Muscle of leg (tissue), 11 donors: ENCODE measurements around the gene IMPA2. TPM values are rescaled to one million over a fixed set of nuclear protein-coding genes. Genes with fewer than 3 reads are reported as not detected.
A peak's percentile ranks its signal among the peaks of the same experiment; 100 is the strongest.

Source experiments
- DNase-seq: peaks from one replicate; pipeline ENCODE4 v3.0.0; 2013
- H3K27ac ChIP-seq: one replicate; pipeline ENCODE4 v1.5.1; 2013; ENCODE audit warnings: mild to moderate bottlenecking, low read length, control low read depth
- H3K27me3 ChIP-seq: one replicate; pipeline ENCODE4 v1.6.1; 2013; ENCODE audit warnings: low read length; ENCODE audit not compliant: control insufficient read depth, insufficient read depth
- H3K36me3 ChIP-seq: one replicate; pipeline ENCODE4 v1.6.1; 2013; ENCODE audit warnings: low read length; ENCODE audit not compliant: control insufficient read depth, insufficient read depth
- H3K4me1 ChIP-seq: one replicate; pipeline ENCODE4 v1.6.1; 2013; ENCODE audit warnings: low read length; ENCODE audit not compliant: control insufficient read depth, insufficient read depth
- H3K4me3 ChIP-seq: one replicate; pipeline ENCODE4 v1.5.1; 2013; ENCODE audit warnings: low read length, control low read depth
- H3K9me3 ChIP-seq: replicated peaks from 2 replicates; pipeline ENCODE4 v1.6.1; 2013; ENCODE audit warnings: low read depth, low read length; ENCODE audit not compliant: control insufficient read depth
- WGBS: methylation state at CpG from one replicate; pipeline ENCODE4 v1.1.5; 2013; ENCODE audit warnings: missing lambda C conversion rate; ENCODE audit not compliant: insufficient coverage; 5-methylcytosine and 5-hydroxymethylcytosine counted together
- polyA plus RNA-seq, 8 donors: library from polyadenylated mRNA; unstranded; fragments of 120-200 nt; gene quantifications; one replicate each; pipeline versions ENCODE4 v1.2.1 to v1.2.3, GENCODE V29; 2013; ENCODE audit warnings: inconsistent platforms in 1 of 8, low replicate concordance in 1 of 8; ENCODE audit not compliant: insufficient read length in 8 of 8, insufficient read depth in 1 of 8
- total RNA-seq: library from RNA; stranded (reverse); fragments of 120-200 nt; gene quantifications from one replicate; pipeline ENCODE4 v1.2.4, GENCODE V29; 2013

IMPA2 gene
- total and polyA plus RNA-seq, 9 donors = 18.0 to 31.5 (median 23.1) TPM

- no peaks in the 10 kb centered on the region for H3K9me3 ChIP-seq
- peaks cover 4% of the 10 kb centered on the region for H3K4me1 ChIP-seq
- H3K27me3 ChIP-seq = peaks cover 3% of the 10 kb centered on the region
- no peak for DNase-seq
- no peaks in the 10 kb centered on the region for H3K36me3 ChIP-seq
- 78% methylated on average over 13 of the region's 15 CpGs for WGBS
- H3K4me3 ChIP-seq = no peak overlapping the region
- no peak overlapping the region for H3K27ac ChIP-seq
Measured at GRCh38 chr18:12046046-12046750, 64.9 kb downstream of the IMPA2 start.

- Histone ChIP-seq H3K36me3 (no peaks in the 10 kb centered on the region), H3K27me3 (peaks cover 3% of the 10 kb centered on the region), H3K4me3 (no peak overlapping the region), H3K4me1 (peaks cover 4% of the 10 kb centered on the region), H3K9me3 (no peaks in the 10 kb centered on the region), H3K27ac (no peak overlapping the region)
- DNase-seq = no peak
- WGBS = 90% methylated on average over 11 of the region's 12 CpGs
Measured at GRCh38 chr18:12046751-12047335, 65.5 kb downstream of the IMPA2 start.

GRCh38 chr18:12048010-12048826, 66.9 kb downstream of the IMPA2 start:
- DNase-seq = no peak
- WGBS = 87% methylated on average over 18 of the region's 20 CpGs
- Histone ChIP-seq H3K36me3 (no peaks in the 10 kb centered on the region), H3K27me3 (peaks cover 3% of the 10 kb centered on the region), H3K4me3 (no peak overlapping the region), H3K9me3 (no peaks in the 10 kb centered on the region), H3K27ac (no peak overlapping the region), H3K4me1 (peaks cover 4% of the 10 kb centered on the region)

GRCh38 chr18:12048827-12049175, 67.5 kb downstream of the IMPA2 start:
- no peaks in the 10 kb centered on the region for H3K9me3 ChIP-seq
- H3K4me1 ChIP-seq = peaks cover 4% of the 10 kb centered on the region
- WGBS = no CpG with 5 or more reads among the region's 2 CpGs
- no peak overlapping the region for H3K27ac ChIP-seq
- no peak for DNase-seq
- H3K36me3 ChIP-seq = no peaks in the 10 kb centered on the region
- peaks cover 3% of the 10 kb centered on the region for H3K27me3 ChIP-seq
- H3K4me3 ChIP-seq = no peak overlapping the region

- Histone ChIP-seq H3K4me1 (peaks cover 4% of the 10 kb centered on the region), H3K4me3 (no peak overlapping the region), H3K36me3 (no peaks in the 10 kb centered on the region), H3K27me3 (peaks cover 3% of the 10 kb centered on the region), H3K27ac (no peak overlapping the region), H3K9me3 (no peaks in the 10 kb centered on the region)
- no peak for DNase-seq
- 64% methylated on average over 4 of the region's 9 CpGs for WGBS
Measured at GRCh38 chr18:12049978-12050811, 68.9 kb downstream of the IMPA2 start.

- 33% methylated on average over 1 of the region's 3 CpGs for WGBS
- Histone ChIP-seq H3K9me3 (no peaks in the 10 kb centered on the region), H3K27ac (peak overlapping the region; percentile 25), H3K27me3 (peaks cover 3% of the 10 kb centered on the region), H3K4me3 (no peak overlapping the region), H3K4me1 (peaks cover 4% of the 10 kb centered on the region), H3K36me3 (no peaks in the 10 kb centered on the region)
- DNase-seq = no peak
Measured at GRCh38 chr18:12052866-12053265, 71.6 kb downstream of the IMPA2 start.

- no peak for DNase-seq
- Histone ChIP-seq H3K27ac (no peak overlapping the region), H3K27me3 (peaks cover 3% of the 10 kb centered on the region), H3K4me1 (peaks cover 4% of the 10 kb centered on the region), H3K36me3 (no peaks in the 10 kb centered on the region), H3K4me3 (no peak overlapping the region), H3K9me3 (no peaks in the 10 kb centered on the region)
- 14% methylated on average over 1 of the region's 2 CpGs for WGBS
Measured at GRCh38 chr18:12053289-12053688, 72.0 kb downstream of the IMPA2 start.

GRCh38 chr18:12056034-12056883, 75.0 kb downstream of the IMPA2 start:
- no peaks in the 10 kb centered on the region for H3K9me3 ChIP-seq
- H3K27me3 ChIP-seq = no peaks in the 10 kb centered on the region
- no peak overlapping the region for H3K27ac ChIP-seq
- no peaks in the 10 kb centered on the region for H3K36me3 ChIP-seq
- H3K4me1 ChIP-seq = no peaks in the 10 kb centered on the region
- WGBS = 81% methylated on average over 12 of the region's 14 CpGs
- H3K4me3 ChIP-seq = no peak overlapping the region
- DNase-seq = no peak

- no peaks in the 10 kb centered on the region for H3K9me3 ChIP-seq
- WGBS = 77% methylated on average over 8 of the region's 14 CpGs
- H3K4me3 ChIP-seq = no peak overlapping the region
- no peak for DNase-seq
- no peaks in the 10 kb centered on the region for H3K36me3 ChIP-seq
- no peak overlapping the region for H3K27ac ChIP-seq
- no peaks in the 10 kb centered on the region for H3K27me3 ChIP-seq
- no peaks in the 10 kb centered on the region for H3K4me1 ChIP-seq
Measured at GRCh38 chr18:12056884-12057402, 75.6 kb downstream of the IMPA2 start.
